ENCODE results near the gene SLC36A4. TPM values are rescaled to one million over a fixed set of nuclear protein-coding genes. Genes with fewer than 3 reads are reported as not detected.

SLC36A4 gene
- total and polyA plus RNA-seq, 4 donors: 4.4 to 23.7 (median 13.0) TPM

DNA sequence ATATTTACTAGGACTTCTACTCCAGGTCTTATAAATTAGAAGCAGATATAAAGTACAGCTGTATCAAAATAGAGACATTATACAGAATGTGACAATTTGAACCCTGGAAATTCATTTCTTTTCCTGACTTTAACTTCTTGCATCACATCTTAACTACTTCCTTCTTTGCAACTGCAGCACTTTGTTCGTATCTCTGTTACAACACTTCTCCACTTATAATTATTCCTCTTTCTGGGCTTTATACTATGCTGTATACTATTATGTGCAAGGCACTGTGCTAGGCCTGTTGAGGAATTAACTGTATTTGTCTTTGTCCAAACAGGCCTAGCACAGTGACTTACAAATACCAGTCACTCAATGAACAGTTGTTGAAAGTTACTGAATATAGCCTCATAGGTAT is 1.8 kb upstream of the SLC36A4 start:
- ATAC-seq (ENCODE audit: low FRiP score): no peak
- H3K27ac ChIP-seq (ENCODE audit: low read depth in 1 of 2, low read length in 2 of 2): no peak overlapping the region
- no peak for DNase-seq
- intact Hi-C loops (cut with DNase I): no loop called here
- H3K27me3 ChIP-seq (ENCODE audit: control insufficient read depth in 1 of 2, insufficient read depth in 2 of 2, low read length in 1 of 2): no peaks in the 10 kb centered on the region
- H3K36me3 ChIP-seq (ENCODE audit: control insufficient read depth in 1 of 2, insufficient read depth in 2 of 2, low read length in 1 of 2): no peaks in the 10 kb centered on the region
- H3K9me3 ChIP-seq (ENCODE audit: control insufficient read depth, low read length): no peaks in the 10 kb centered on the region
- H3K4me1 ChIP-seq (ENCODE audit: control insufficient read depth in 1 of 2, insufficient read depth in 2 of 2, low read length in 2 of 2): peaks cover 0 to 1% of the 10 kb centered on the region in 2 donors
- H3K4me3 ChIP-seq (ENCODE audit: low read length in 2 of 2): no peak overlapping the region
- WGBS, 2 donors: 82 to 87% methylated on average over 1 of the region's 1 CpG

DNA sequence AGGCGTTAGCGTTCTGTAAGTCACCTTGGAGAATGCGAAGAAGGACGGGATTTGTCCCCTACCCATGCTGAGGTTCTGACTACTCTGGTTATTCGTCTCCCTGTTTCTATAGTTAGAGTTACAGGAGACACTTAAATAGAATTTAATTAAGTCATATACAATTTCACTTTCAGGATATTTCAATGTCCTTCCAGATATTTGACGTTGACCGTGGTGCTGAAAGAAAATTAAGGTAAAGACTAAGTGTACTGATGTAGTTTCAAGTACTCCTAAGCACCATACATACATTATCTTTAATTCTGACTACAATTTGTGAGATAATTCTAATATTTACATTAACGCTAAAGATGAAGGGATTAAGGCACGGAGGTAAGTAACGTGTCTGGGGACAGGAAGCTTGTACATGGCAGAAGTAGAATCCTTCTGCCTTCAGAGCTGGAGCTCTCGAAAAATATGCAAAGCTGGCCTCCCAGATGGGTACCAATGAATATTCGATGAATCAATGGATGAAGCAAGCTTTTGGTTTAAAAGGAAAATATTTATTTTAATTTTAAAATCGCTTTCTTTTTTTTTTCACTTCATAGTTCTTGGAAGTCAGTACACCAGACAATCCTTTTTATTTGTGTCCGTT is 539 bp upstream of the SLC36A4 start:
- Histone ChIP-seq H3K4me3 (ENCODE audit: low read length in 2 of 2) (peak overlapping the region; percentile 92 to 95), H3K27ac (ENCODE audit: low read depth in 1 of 2, low read length in 2 of 2) (peak overlapping the region in 1 of 2 donors; percentile 96), H3K9me3 (ENCODE audit: control insufficient read depth, low read length) (no peaks in the 10 kb centered on the region), H3K36me3 (ENCODE audit: control insufficient read depth in 1 of 2, insufficient read depth in 2 of 2, low read length in 1 of 2) (no peaks in the 10 kb centered on the region), H3K4me1 (ENCODE audit: control insufficient read depth in 1 of 2, insufficient read depth in 2 of 2, low read length in 2 of 2) (peaks cover 0 to 1% of the 10 kb centered on the region in 2 donors), H3K27me3 (ENCODE audit: control insufficient read depth in 1 of 2, insufficient read depth in 2 of 2, low read length in 1 of 2) (no peaks in the 10 kb centered on the region)
- WGBS, 2 donors: 18 to 20% methylated on average over 14 of the region's 14 CpGs
- intact Hi-C loops (cut with DNase I): no loop called here
- ATAC-seq (ENCODE audit: low FRiP score): no peak
- no peak for DNase-seq

DNA sequence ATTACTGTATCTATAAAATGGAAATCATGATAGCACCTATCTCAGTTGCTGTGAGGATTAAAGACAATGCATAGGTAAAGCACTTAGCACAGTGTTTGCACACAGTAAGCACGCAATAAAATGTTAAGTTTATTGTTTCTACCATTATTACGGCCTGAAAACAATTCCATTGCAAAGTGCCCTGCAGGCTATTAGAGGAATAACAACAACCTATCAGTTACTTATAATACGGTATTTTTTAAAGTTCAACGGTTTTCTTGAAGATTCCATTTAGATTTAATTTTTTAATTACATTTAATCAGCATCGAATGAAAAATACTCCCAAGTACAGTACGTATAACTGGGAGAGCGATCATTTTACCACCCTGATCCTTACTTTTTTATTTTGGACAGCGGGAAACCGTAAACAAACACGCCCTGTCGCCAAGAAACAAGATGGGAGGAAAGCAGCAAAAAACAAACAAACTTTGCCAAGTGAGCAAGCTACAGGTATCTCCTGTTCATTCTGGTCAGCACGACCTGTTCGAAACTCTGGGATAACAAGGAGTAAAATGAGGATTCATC is 893 bp downstream of the SLC36A4 start:
- peak overlapping the region; percentile 61 to 92 for H3K4me3 ChIP-seq (ENCODE audit: low read length in 2 of 2)
- no peak for ATAC-seq (ENCODE audit: low FRiP score)
- WGBS, 2 donors: 13 to 14% methylated on average over 13 of the region's 13 CpGs
- no peaks in the 10 kb centered on the region for H3K36me3 ChIP-seq (ENCODE audit: control insufficient read depth in 1 of 2, insufficient read depth in 2 of 2, low read length in 1 of 2)
- intact Hi-C loops (cut with DNase I): no loop called here
- DNase-seq: no peak
- H3K9me3 ChIP-seq (ENCODE audit: control insufficient read depth, low read length): no peaks in the 10 kb centered on the region
- no peaks in the 10 kb centered on the region for H3K27me3 ChIP-seq (ENCODE audit: control insufficient read depth in 1 of 2, insufficient read depth in 2 of 2, low read length in 1 of 2)
- peaks cover 0 to 1% of the 10 kb centered on the region in 2 donors for H3K4me1 ChIP-seq (ENCODE audit: control insufficient read depth in 1 of 2, insufficient read depth in 2 of 2, low read length in 2 of 2)
- H3K27ac ChIP-seq (ENCODE audit: low read depth in 1 of 2, low read length in 2 of 2): peak overlapping the region; percentile 12 to 45

DNA sequence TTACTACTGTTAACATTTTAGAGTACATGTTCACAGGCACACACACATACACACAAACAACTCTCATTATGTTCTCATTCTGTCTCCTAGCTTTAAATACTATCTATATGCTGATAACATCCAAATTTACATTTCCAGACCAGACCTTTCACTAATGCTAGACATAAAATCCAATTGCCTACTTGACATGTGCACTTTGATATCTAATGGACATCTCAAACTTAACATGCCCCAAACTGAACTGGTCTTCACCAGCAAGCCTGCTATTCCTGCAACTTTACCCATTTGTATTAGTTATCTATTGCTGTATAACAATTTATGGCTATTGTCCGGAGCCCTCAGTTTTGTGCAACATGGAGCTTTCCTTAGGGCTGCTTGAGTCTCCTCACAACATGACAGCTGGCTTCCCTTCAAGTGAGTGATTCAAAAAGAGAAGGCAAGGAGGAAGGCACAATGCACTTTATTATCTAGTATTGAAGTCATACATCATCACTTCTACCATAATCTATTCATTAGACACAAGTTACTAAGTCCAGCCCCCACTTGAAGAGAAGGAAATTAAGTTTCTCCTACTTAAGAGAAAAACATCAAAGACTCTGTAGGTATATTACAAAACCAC is 3.0 kb downstream of the SLC36A4 start:
- Histone ChIP-seq H3K4me1 (ENCODE audit: control insufficient read depth in 1 of 2, insufficient read depth in 2 of 2, low read length in 2 of 2) (peaks cover 0 to 1% of the 10 kb centered on the region in 2 donors), H3K27me3 (ENCODE audit: control insufficient read depth in 1 of 2, insufficient read depth in 2 of 2, low read length in 1 of 2) (no peaks in the 10 kb centered on the region), H3K36me3 (ENCODE audit: control insufficient read depth in 1 of 2, insufficient read depth in 2 of 2, low read length in 1 of 2) (no peaks in the 10 kb centered on the region), H3K27ac (ENCODE audit: low read depth in 1 of 2, low read length in 2 of 2) (no peak overlapping the region), H3K4me3 (ENCODE audit: low read length in 2 of 2) (no peak overlapping the region), H3K9me3 (ENCODE audit: control insufficient read depth, low read length) (no peaks in the 10 kb centered on the region)
- 93 to 96% methylated on average over 1 of the region's 1 CpG for WGBS, 2 donors
- no peak for ATAC-seq (ENCODE audit: low FRiP score)
- no peak for DNase-seq
- intact Hi-C loops (cut with DNase I): no loop called here

DNA sequence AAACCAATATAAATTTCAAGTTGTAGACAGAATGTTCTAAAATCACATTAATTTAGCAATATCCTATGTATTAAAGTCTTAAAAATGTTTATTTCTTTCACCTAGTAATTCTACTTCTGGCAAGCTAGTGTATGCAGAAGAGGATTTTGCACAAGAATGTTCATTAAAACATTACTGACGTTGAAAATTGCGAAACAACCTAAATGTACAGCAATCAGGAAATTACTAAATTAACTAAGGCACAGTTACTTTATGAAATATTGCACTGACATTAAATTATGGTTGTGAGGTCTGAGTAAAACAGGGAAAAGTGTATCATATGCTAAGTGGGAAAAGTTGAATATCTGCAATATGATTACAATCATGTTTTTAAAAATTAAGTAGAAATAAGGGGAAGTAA is 4.1 kb downstream of the SLC36A4 start:
- DNase-seq: no peak
- intact Hi-C loops (cut with DNase I): no loop called here
- Histone ChIP-seq H3K4me3 (ENCODE audit: low read length in 2 of 2) (no peak overlapping the region), H3K4me1 (ENCODE audit: control insufficient read depth in 1 of 2, insufficient read depth in 2 of 2, low read length in 2 of 2) (peaks cover 0 to 1% of the 10 kb centered on the region in 2 donors), H3K27me3 (ENCODE audit: control insufficient read depth in 1 of 2, insufficient read depth in 2 of 2, low read length in 1 of 2) (no peaks in the 10 kb centered on the region), H3K27ac (ENCODE audit: low read depth in 1 of 2, low read length in 2 of 2) (no peak overlapping the region), H3K36me3 (ENCODE audit: control insufficient read depth in 1 of 2, insufficient read depth in 2 of 2, low read length in 1 of 2) (no peaks in the 10 kb centered on the region), H3K9me3 (ENCODE audit: control insufficient read depth, low read length) (no peaks in the 10 kb centered on the region)
- WGBS, 2 donors: 93% methylated on average over 2 of the region's 2 CpGs
- no peak for ATAC-seq (ENCODE audit: low FRiP score)

DNA sequence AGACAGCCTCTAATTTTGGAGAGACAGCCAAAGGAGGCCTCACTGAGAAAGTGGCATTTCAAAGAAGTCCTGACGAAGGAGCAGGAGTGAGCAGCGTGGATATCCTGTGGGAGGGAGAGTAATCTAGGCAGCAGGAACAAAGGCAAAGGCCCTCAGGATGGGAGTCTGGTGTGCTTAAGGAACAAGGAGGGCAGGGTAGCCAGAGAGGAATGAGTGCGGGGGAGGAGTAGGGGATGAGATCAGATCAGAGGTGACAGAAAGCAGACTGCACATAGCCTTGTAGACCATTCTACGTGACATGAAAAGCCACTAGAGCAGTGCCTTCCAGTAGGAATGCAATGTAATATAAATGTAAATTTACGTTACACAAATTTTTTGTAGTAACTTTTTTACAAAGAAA is 5.6 kb downstream of the SLC36A4 start:
- DNase-seq (no peak), ATAC-seq (ENCODE audit: low FRiP score) (no peak)
- intact Hi-C loops (cut with DNase I): no loop called here
- Histone ChIP-seq H3K4me3 (ENCODE audit: low read length in 2 of 2) (no peak overlapping the region), H3K9me3 (ENCODE audit: control insufficient read depth, low read length) (peaks cover 2% of the 10 kb centered on the region), H3K27ac (ENCODE audit: low read depth in 1 of 2, low read length in 2 of 2) (no peak overlapping the region), H3K27me3 (ENCODE audit: control insufficient read depth in 1 of 2, insufficient read depth in 2 of 2, low read length in 1 of 2) (no peaks in the 10 kb centered on the region), H3K36me3 (ENCODE audit: control insufficient read depth in 1 of 2, insufficient read depth in 2 of 2, low read length in 1 of 2) (no peaks in the 10 kb centered on the region), H3K4me1 (ENCODE audit: control insufficient read depth in 1 of 2, insufficient read depth in 2 of 2, low read length in 2 of 2) (no peaks in the 10 kb centered on the region)
- WGBS, 2 donors: 96 to 98% methylated on average over 5 of the region's 5 CpGs

DNA sequence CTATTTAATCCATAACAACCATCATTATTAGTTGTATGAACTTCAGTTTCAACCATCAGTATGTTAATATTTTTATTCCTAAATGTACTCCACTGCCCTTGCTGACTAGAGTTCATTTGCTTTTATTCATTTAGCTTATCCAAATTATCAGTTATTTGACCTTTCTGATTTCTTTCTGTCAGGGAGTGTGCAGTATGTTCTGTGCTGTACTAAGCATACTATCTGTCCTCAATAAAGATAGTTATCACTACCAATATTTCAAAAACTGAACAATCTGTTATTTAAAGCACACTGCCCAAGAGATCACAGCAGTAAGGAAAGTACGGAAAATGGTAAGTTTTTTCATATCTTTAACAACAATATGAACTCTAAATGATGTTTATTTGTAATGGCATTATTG is 8.3 kb downstream of the SLC36A4 start:
- H3K36me3 ChIP-seq (ENCODE audit: control insufficient read depth in 1 of 2, insufficient read depth in 2 of 2, low read length in 1 of 2): no peaks in the 10 kb centered on the region
- 94 to 97% methylated on average over 1 of the region's 1 CpG for WGBS, 2 donors
- intact Hi-C loops (cut with DNase I): no loop called here
- H3K4me3 ChIP-seq (ENCODE audit: low read length in 2 of 2): no peak overlapping the region
- DNase-seq (no peak), ATAC-seq (ENCODE audit: low FRiP score) (no peak)
- H3K9me3 ChIP-seq (ENCODE audit: control insufficient read depth, low read length): peaks cover 2% of the 10 kb centered on the region
- H3K4me1 ChIP-seq (ENCODE audit: control insufficient read depth in 1 of 2, insufficient read depth in 2 of 2, low read length in 2 of 2): no peaks in the 10 kb centered on the region
- no peak overlapping the region for H3K27ac ChIP-seq (ENCODE audit: low read depth in 1 of 2, low read length in 2 of 2)
- H3K27me3 ChIP-seq (ENCODE audit: control insufficient read depth in 1 of 2, insufficient read depth in 2 of 2, low read length in 1 of 2): no peaks in the 10 kb centered on the region

DNA sequence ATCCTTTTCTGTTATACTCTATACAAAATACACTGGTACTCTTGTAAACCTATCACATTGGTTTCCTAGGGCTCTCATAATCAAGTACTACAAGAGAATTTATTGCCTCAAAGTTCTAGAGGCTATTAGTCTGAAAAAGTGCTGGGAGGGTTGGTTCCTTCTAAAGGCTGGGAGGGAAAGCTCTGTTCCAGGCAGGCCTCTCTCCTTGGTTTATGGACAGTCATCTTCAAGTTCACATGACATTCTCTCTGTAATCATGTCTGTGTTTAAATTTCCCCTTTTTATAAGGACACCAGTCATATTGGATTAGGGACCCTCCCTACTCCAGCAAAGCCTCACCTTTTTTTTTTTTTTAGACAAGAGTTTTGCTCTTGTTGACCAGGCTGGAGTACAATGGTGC is 9.1 kb downstream of the SLC36A4 start:
- Histone ChIP-seq H3K9me3 (ENCODE audit: control insufficient read depth, low read length) (peaks cover 2% of the 10 kb centered on the region), H3K27ac (ENCODE audit: low read depth in 1 of 2, low read length in 2 of 2) (no peak overlapping the region), H3K4me3 (ENCODE audit: low read length in 2 of 2) (no peak overlapping the region), H3K27me3 (ENCODE audit: control insufficient read depth in 1 of 2, insufficient read depth in 2 of 2, low read length in 1 of 2) (no peaks in the 10 kb centered on the region), H3K36me3 (ENCODE audit: control insufficient read depth in 1 of 2, insufficient read depth in 2 of 2, low read length in 1 of 2) (no peaks in the 10 kb centered on the region), H3K4me1 (ENCODE audit: control insufficient read depth in 1 of 2, insufficient read depth in 2 of 2, low read length in 2 of 2) (no peaks in the 10 kb centered on the region)
- ATAC-seq (ENCODE audit: low FRiP score): no peak
- intact Hi-C loops (cut with DNase I): no loop called here
- DNase-seq: no peak

DNA sequence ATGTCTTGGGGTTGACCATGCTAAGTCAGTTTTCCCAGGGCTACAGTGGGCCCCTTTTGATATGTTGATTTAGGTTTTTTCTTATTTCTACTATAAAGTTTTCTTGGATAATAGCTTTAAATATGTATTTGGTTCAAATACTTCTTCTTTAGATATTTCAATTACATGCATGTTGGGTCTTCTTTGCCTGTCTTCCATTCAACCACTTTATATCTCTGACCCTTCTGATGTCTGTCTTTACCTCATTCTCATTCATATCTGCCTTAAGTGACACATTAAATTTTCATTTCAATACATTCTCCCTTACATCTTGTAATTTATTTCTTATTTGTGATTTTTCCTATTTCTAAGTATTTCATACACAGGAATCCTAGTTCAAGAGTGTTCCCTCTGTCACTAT is 10.5 kb downstream of the SLC36A4 start:
- no peak for DNase-seq
- H3K4me1 ChIP-seq (ENCODE audit: control insufficient read depth in 1 of 2, insufficient read depth in 2 of 2, low read length in 2 of 2): no peaks in the 10 kb centered on the region
- no peaks in the 10 kb centered on the region for H3K27me3 ChIP-seq (ENCODE audit: control insufficient read depth in 1 of 2, insufficient read depth in 2 of 2, low read length in 1 of 2)
- H3K27ac ChIP-seq (ENCODE audit: low read depth in 1 of 2, low read length in 2 of 2): no peak overlapping the region
- intact Hi-C loops (cut with DNase I): no loop called here
- ATAC-seq (ENCODE audit: low FRiP score): no peak
- H3K4me3 ChIP-seq (ENCODE audit: low read length in 2 of 2): no peak overlapping the region
- peaks cover 2% of the 10 kb centered on the region for H3K9me3 ChIP-seq (ENCODE audit: control insufficient read depth, low read length)
- H3K36me3 ChIP-seq (ENCODE audit: control insufficient read depth in 1 of 2, insufficient read depth in 2 of 2, low read length in 1 of 2): no peaks in the 10 kb centered on the region
